Retinal pigment epithelial cell (primary cell): Measurements from ENCODE around the gene HOXC5.

Experiments used
- DNase-seq: peaks from one replicate; pipeline ENCODE4 v3.0.0-alpha.2; 2010; ENCODE audit warnings: low read depth
- H3K4me3 ChIP-seq: 2 replicates; pipeline ENCODE4 v1.5.1; 2011; ENCODE audit warnings: mild to moderate bottlenecking, low read length, control low read depth, moderate library complexity
- CTCF ChIP-seq: conservative IDR thresholded peaks from 2 replicates; pipeline ENCODE4 v1.5.1; 2011; ENCODE audit warnings: low read depth, low read length, control low read depth, inconsistent platforms

Gene HOXC5

GRCh38 chr12:54014377-54015017, 18.4 kb upstream of the HOXC5 start:
- TF ChIP-seq CTCF = no peak
- no peak overlapping the region for H3K4me3 ChIP-seq
- DNase-seq = no peak

GRCh38 chr12:54015018-54015931, 17.6 kb upstream of the HOXC5 start:
- no peak for TF ChIP-seq CTCF
- DNase-seq = no peak
- no peak overlapping the region for H3K4me3 ChIP-seq

- H3K4me3 ChIP-seq = no peak overlapping the region
- DNase-seq = no peak
- no peak for TF ChIP-seq CTCF
Observed at GRCh38 chr12:54016051-54016450, 16.8 kb upstream of the HOXC5 start.

- DNase-seq = no peak
- TF ChIP-seq CTCF = no peak
- no peak overlapping the region for H3K4me3 ChIP-seq
Observed at GRCh38 chr12:54016478-54016964, 16.3 kb upstream of the HOXC5 start.

GRCh38 chr12:54017027-54017788, 15.6 kb upstream of the HOXC5 start:
- H3K4me3 ChIP-seq = peak overlapping the region; percentile 8
- TF ChIP-seq CTCF = no peak
- DNase-seq = no peak

GRCh38 chr12:54017878-54018467, 14.9 kb upstream of the HOXC5 start:
- DNase-seq = no peak
- peak overlapping the region; percentile 8 for H3K4me3 ChIP-seq
- no peak for TF ChIP-seq CTCF
